ENCODE measurements around the gene SUSD4.
"Not testable (repeated sequence)": the region's sequence is repeated elsewhere in the genome, so short reads cannot be mapped to it uniquely, and the experiment has no call there.

Gene SUSD4

GRCh38 chr1:223257856-223258550, 106.0 kb downstream of the SUSD4 start:
- Histone ChIP-seq H3K9me3 (no peaks in the 10 kb centered on the region), H3K4me3 (no peak overlapping the region), H3K27ac (no peak overlapping the region), H3K27me3 (no peaks in the 10 kb centered on the region), H3K4me1 (no peaks in the 10 kb centered on the region), H3K36me3 (no peaks in the 10 kb centered on the region)
- TF ChIP-seq CTCF (IDR thresholded peaks at IDR 0.05) = no peak
- DNase-seq = no peak
- intact Hi-C loops (cut with DNase I; ENCODE audit: low total_unique reads) = no loop called here

GRCh38 chr1:223256034-223256433, 107.9 kb downstream of the SUSD4 start:
- Histone ChIP-seq H3K27ac (no peak overlapping the region), H3K4me3 (no peak overlapping the region), H3K27me3 (no peaks in the 10 kb centered on the region), H3K4me1 (no peaks in the 10 kb centered on the region), H3K36me3 (no peaks in the 10 kb centered on the region), H3K9me3 (no peaks in the 10 kb centered on the region)
- intact Hi-C loops (cut with DNase I; ENCODE audit: low total_unique reads) = no loop called here
- TF ChIP-seq CTCF (IDR thresholded peaks at IDR 0.05) = no peak
- no peak for DNase-seq

GRCh38 chr1:223253916-223254315, 110.1 kb downstream of the SUSD4 start:
- Histone ChIP-seq H3K27ac (no peak overlapping the region), H3K4me1 (no peaks in the 10 kb centered on the region), H3K36me3 (no peaks in the 10 kb centered on the region), H3K4me3 (no peak overlapping the region), H3K9me3 (no peaks in the 10 kb centered on the region), H3K27me3 (no peaks in the 10 kb centered on the region)
- no peak for DNase-seq
- intact Hi-C loops (cut with DNase I; ENCODE audit: low total_unique reads) = no loop called here
- TF ChIP-seq CTCF (IDR thresholded peaks at IDR 0.05) = no peak

GRCh38 chr1:223251387-223251786, 112.6 kb downstream of the SUSD4 start:
- DNase-seq; H3K9me3 ChIP-seq; H3K4me3 ChIP-seq; H3K27me3 ChIP-seq; H3K36me3 ChIP-seq; intact Hi-C loops (cut with DNase I; ENCODE audit: low total_unique reads); H3K4me1 ChIP-seq; H3K27ac ChIP-seq: not testable (repeated sequence)

- no peak overlapping the region for H3K4me3 ChIP-seq
- H3K36me3 ChIP-seq = no peaks in the 10 kb centered on the region
- no peak for DNase-seq
- TF ChIP-seq CTCF (IDR thresholded peaks at IDR 0.05) = no peak
- H3K4me1 ChIP-seq = no peaks in the 10 kb centered on the region
- intact Hi-C loops (cut with DNase I; ENCODE audit: low total_unique reads) = no loop called here
- no peaks in the 10 kb centered on the region for H3K27me3 ChIP-seq
- no peaks in the 10 kb centered on the region for H3K9me3 ChIP-seq
- no peak overlapping the region for H3K27ac ChIP-seq
Measured at GRCh38 chr1:223250632-223251015, 113.4 kb downstream of the SUSD4 start.

GRCh38 chr1:223249854-223250631, 113.9 kb downstream of the SUSD4 start:
- Histone ChIP-seq H3K27me3 (no peaks in the 10 kb centered on the region), H3K27ac (no peak overlapping the region), H3K36me3 (no peaks in the 10 kb centered on the region), H3K4me1 (no peaks in the 10 kb centered on the region), H3K4me3 (no peak overlapping the region), H3K9me3 (no peaks in the 10 kb centered on the region)
- intact Hi-C loops (cut with DNase I; ENCODE audit: low total_unique reads) = no loop called here
- DNase-seq = no peak
- no peak for TF ChIP-seq CTCF (IDR thresholded peaks at IDR 0.05)
